Amygdala (tissue), 56 donors: ENCODE results near the gene TSPAN32.

ENCODE experiments used
- DNase-seq, 56 donors: peaks; one replicate each; lab custom pipeline; 2025; lab: John Stamatoyannopoulos, UW

Gene TSPAN32

GRCh38 chr11:2302306-2302895 is 588 bp downstream of the TSPAN32 start:
- DNase-seq: no peak

DNA sequence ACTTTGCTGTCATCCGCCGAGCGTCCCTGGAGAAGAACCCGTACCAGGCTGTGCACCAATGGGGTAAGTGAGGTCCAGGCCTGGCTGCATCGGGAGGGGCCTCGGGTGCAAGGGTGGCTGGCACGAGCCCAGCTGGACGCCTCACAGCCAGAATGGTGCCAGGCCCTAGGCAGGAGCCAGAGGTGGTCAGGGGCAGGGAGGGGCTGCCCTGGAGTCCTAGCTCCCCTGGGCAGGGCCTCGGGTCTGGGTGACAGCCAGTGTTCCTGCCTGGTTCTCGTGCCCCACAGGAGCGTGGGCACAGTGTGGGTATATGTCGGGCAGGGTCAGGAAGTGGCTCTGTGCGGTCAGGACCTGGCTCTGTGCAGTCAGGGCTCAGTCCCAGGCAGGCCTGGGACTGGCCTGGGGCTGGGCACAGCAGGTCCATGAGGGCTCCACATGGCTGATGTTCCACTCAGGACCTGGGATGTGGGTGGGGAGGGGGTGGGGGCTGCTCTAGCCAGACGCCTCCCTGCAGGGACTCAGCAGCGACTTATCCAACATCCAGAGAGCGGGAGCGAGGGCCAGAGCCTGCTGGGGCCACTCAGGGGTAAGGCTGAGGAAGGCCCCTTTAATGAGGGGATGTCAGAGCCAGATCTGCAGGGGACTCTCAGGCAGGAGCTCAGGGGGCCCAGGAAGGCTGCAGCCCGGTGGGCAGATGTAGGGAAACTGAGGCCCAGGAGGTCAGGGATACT is 1.2 kb downstream of the TSPAN32 start:
- peak in 2 of 56 donors; percentile 26 to 45 for DNase-seq

- DNase-seq: no peak
Observed at GRCh38 chr11:2303627-2304505, 2.1 kb downstream of the TSPAN32 start.

DNA sequence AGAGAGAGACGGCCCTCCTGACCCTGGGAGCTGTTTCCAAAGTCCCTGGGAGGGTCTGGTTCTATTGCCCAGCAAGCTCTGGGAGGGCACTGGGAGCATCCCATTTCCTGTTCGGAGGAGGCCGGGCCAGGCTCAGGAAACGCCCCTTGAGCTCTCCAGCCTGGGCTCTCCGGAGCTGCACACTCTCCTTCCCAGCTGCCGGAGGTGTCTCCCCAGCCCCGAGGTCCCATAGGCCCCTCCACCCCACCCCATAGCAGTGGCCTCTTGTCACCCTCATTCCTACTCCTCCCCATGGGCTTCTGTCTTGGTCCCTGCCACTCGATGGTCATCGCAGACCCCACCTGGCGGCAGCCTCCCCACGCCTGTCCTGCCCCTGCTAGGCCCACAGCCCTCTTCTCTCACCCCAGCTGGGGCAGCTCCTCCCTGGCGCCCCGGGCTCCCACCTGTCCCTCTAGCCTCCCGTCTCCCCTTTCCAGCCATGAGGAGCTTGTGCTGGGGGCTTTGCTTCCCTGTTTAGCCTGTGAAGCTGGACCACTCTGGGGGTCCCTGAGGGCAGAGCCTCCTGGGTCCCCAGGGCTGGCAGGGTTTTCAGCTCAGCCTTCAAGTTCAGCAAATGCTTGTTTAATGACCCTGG is 2.8 kb downstream of the TSPAN32 start:
- DNase-seq: no peak

DNA sequence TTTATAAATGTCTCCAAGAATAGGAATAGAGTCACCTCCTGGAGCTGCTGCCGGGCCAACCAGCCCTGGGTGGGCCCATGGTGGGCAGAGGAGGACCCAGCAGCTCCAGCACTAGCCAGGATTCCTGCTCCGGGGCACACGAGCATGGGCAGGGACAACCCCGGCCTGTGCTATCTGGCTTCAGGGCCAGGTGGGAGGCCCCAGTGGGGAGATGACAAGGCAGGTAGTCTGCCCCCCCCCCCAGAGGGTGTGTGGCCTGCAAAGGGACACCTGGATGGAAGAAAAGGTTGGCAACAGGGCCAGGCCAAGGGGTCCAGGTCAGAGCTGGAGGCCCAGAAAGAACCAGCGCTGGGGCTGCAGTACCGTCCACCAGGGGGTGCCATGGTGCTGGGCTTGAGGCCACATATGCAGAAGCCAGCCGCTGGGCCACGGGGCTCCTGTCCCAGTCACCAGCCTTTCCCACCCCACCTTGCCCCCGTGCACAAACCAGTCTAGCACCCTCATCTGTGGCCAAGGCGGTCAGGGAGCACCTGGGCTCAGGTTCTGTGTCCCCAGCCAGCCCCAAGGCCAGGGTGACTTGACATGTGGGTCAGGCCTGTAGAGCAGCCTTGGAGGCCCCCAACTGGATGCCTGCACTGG is 3.4 kb downstream of the TSPAN32 start:
- DNase-seq: peak in 45 of 56 donors; percentile 24 to 87 (median 59)

GRCh38 chr11:2305788-2306451 is 4.1 kb downstream of the TSPAN32 start:
- no peak for DNase-seq

DNA sequence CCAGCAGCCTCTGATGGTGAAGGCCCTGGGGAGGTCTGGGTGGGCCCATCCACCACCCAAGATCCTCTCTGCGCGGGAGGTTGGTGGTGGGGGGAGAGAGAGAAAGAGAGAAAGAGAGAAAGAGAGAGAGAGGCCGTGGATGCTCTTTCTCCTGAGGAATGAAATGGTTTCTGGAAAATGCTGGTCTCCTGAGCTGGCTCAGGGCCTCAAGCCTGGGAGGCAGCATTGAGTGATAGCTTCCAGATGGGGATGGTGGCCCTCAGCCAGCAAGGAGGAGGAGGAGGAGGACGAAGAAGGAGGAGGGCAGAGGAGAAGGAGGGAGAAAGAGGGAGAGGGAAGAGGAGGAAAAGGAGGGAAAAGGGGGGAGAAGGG is 4.6 kb downstream of the TSPAN32 start:
- no peak for DNase-seq

DNA sequence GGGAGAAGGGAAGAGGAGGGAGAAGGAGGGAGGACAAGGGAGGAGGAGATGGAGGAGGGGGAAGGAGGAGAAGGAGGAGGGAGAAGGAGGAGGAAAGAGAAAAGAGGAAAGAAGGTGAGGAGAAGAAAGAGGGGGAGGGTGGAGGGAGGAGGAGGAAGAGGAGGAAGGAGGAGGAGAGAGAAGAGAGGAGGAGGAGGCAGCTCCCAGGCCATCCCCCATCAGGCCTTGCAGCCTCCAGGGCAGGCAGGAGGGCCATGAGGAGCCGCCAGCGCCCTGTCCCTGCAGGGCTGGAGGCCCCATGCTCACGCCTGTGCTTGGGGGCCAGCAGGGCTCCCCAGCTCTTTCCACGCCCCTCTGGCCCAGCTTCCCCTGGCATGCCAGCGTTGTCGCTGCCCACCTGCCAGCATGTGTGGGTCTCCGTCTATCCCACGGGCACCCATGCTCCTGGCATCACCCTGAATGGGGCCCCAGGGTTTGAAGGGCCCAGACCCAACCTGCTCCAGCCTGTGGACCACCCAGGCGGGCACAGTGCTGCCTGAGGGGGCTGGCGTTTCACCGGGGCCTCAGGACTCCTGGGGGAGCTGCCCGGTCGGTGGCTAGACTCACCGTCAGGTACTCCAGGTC is 5.2 kb downstream of the TSPAN32 start:
- no peak for DNase-seq

GRCh38 chr11:2307501-2308331 is 5.9 kb downstream of the TSPAN32 start:
- DNase-seq: no peak

- DNase-seq: no peak
Observed at GRCh38 chr11:2308713-2309112, 6.9 kb downstream of the TSPAN32 start.

- DNase-seq: no peak
Observed at GRCh38 chr11:2309251-2310072, 7.6 kb downstream of the TSPAN32 start.

DNA sequence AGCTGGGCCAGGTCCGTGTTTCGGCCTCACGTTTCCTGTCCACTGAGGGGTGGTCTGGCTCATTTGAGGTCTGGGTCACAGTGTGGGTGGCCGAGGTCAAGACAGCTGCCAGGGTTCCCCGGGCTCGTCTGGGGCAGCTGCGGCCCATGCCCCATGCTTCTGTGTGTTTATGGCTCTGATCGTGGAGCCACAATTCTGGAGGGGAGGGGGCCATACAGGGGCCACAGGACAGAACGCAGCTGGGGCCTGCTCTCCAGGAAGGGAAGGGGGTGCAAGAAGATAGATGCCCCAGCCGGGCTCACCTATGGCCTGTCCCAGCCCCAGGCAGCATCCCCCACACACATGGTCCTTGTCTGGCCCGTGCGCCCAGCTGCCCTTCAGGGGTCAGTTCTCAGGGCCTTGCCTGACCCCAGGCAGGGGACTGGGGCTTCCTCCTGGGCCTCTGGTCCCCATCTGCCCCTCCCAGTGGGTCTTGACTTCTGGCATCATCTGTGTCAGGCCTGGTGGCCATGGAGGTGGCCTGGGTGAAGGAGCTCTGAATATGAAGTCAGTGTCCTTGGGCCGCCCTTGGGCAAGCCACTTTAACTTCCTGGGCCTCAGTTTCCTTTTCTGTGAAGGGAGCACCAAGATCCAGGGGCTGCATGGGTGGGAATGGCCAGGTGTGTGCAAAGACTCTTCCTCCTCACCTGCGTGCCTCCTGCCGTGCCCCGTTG is 8.4 kb downstream of the TSPAN32 start:
- DNase-seq: no peak

- DNase-seq: no peak
Observed at GRCh38 chr11:2310786-2311352, 9.1 kb downstream of the TSPAN32 start.

DNA sequence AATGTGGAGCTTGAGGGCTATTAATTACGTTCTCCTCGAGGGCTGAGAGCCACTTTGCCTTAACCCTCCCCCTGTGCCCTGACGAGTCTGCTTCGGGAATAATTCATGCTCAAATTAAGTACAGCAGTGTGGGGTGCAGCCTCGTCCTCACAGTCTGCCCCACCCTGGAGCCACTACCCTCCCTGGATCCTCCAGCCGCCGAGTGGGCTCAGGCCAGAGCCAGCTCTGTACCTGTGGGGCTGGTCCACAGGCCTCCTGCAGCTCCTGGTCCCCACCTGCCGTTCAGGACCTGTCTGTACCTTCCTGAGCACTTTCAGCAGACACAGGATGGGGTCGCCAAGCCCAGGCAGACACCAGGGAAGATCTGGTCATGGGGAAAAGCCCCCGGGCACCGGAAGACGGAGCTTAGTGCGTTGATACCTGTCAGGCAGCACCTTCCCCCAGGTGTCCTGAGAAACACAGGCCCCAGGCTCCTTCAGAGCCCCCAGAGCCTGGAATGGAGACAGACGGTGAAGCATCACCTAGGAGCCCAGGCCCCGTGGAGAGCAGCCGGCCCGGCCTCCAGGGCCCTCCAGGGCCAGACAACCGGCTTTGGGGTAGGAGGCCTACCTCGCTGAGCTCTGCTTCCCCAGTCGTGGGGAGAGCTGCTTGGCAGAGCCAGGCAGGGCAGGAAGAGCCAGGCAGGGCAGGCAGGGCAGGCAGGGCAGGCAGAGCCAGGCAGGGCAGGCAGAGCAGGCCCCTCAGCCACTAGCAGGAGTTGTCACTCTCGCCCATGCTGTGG is 9.7 kb downstream of the TSPAN32 start:
- DNase-seq: no peak

- no peak for DNase-seq
Observed at GRCh38 chr11:2312232-2313042, 10.6 kb downstream of the TSPAN32 start.
